Fibroblast of skin of abdomen (primary cell): ENCODE results near the gene SLAMF1.
"Not testable (repeated sequence)": the region's sequence is repeated elsewhere in the genome, so short reads cannot be mapped to it uniquely, and the experiment has no call there.

Source experiments
- DNase-seq: peaks from one replicate; pipeline ENCODE4 v3.0.0-alpha.2; 2013

SLAMF1 gene

GRCh38 chr1:160665330-160666078 is 18.7 kb upstream of the SLAMF1 start:
- DNase-seq = no peak

GRCh38 chr1:160664573-160665051 is 17.8 kb upstream of the SLAMF1 start:
- no peak for DNase-seq

- no peak for DNase-seq
Measured at GRCh38 chr1:160662910-160663309, 16.1 kb upstream of the SLAMF1 start.

GRCh38 chr1:160659566-160659965 is 12.7 kb upstream of the SLAMF1 start:
- no peak for DNase-seq

GRCh38 chr1:160658814-160659193 is 12.0 kb upstream of the SLAMF1 start:
- DNase-seq = no peak

GRCh38 chr1:160658162-160658813 is 11.4 kb upstream of the SLAMF1 start:
- no peak for DNase-seq

- no peak for DNase-seq
Measured at GRCh38 chr1:160657250-160657781, 10.5 kb upstream of the SLAMF1 start.

- DNase-seq = no peak
Measured at GRCh38 chr1:160656737-160657136, 9.9 kb upstream of the SLAMF1 start.

GRCh38 chr1:160653620-160654016 is 6.8 kb upstream of the SLAMF1 start:
- no peak for DNase-seq

- DNase-seq = no peak
Measured at GRCh38 chr1:160652924-160653619, 6.2 kb upstream of the SLAMF1 start.

- not testable (repeated sequence) for DNase-seq
Measured at GRCh38 chr1:160652065-160652641, 5.3 kb upstream of the SLAMF1 start.

GRCh38 chr1:160651433-160652064 is 4.7 kb upstream of the SLAMF1 start:
- DNase-seq = no peak

GRCh38 chr1:160647329-160647720 is 481 bp upstream of the SLAMF1 start:
- no peak for DNase-seq

GRCh38 chr1:160646180-160646579 is 664 bp downstream of the SLAMF1 start:
- no peak for DNase-seq

GRCh38 chr1:160645386-160646130 is 1.3 kb downstream of the SLAMF1 start:
- DNase-seq = no peak

GRCh38 chr1:160644399-160644798 is 2.4 kb downstream of the SLAMF1 start:
- no peak for DNase-seq

GRCh38 chr1:160643138-160643537 is 3.7 kb downstream of the SLAMF1 start:
- DNase-seq = no peak

GRCh38 chr1:160642281-160642644 is 4.6 kb downstream of the SLAMF1 start:
- no peak for DNase-seq

- DNase-seq = no peak
Measured at GRCh38 chr1:160641323-160642280, 5.2 kb downstream of the SLAMF1 start.

- no peak for DNase-seq
Measured at GRCh38 chr1:160640359-160641123, 6.3 kb downstream of the SLAMF1 start.
